Measurements from ENCODE around the gene TET3. TPM values are rescaled to one million over a fixed set of nuclear protein-coding genes. Genes with fewer than 3 reads are reported as not detected.
A peak's percentile ranks its signal among the peaks of the same experiment; 100 is the strongest.

Gene TET3
- total and polyA plus RNA-seq, 7 donors: 0.56 to 11.2 (median 3.2) TPM

GRCh38 chr2:74000666-74001065, 16.0 kb downstream of the TET3 start:
- Histone ChIP-seq H3K27me3 (ENCODE audit: insufficient read depth in 3 of 3, low read length in 2 of 3) (no peaks in the 10 kb centered on the region), H3K36me3 (ENCODE audit: insufficient read depth in 1 of 2, low read depth in 1 of 2) (no peaks in the 10 kb centered on the region), H3K4me1 (peaks cover 10% of the 10 kb centered on the region), H3K9me3 (no peaks in the 10 kb centered on the region), H3K27ac (no peak overlapping the region), H3K4me3 (no peak overlapping the region)
- TF ChIP-seq CTCF (IDR thresholded peaks at IDR 0.05): no peak
- ATAC-seq (no peak), DNase-seq (no peak)
- WGBS, 3 donors: 40 to 54% (median 50%) methylated on average over 5 of the region's 5 CpGs
- intact Hi-C loops (cut with DNase I): no loop called here

- no peak for TF ChIP-seq CTCF (IDR thresholded peaks at IDR 0.05)
- Histone ChIP-seq H3K9me3 (no peaks in the 10 kb centered on the region), H3K27ac (no peak overlapping the region), H3K36me3 (ENCODE audit: insufficient read depth in 1 of 2, low read depth in 1 of 2) (no peaks in the 10 kb centered on the region), H3K4me1 (peaks cover 10% of the 10 kb centered on the region), H3K27me3 (ENCODE audit: insufficient read depth in 3 of 3, low read length in 2 of 3) (no peaks in the 10 kb centered on the region), H3K4me3 (no peak overlapping the region)
- WGBS, 3 donors: 79 to 88% (median 82%) methylated on average over 4 of the region's 4 CpGs
- no peak for DNase-seq
- intact Hi-C loops (cut with DNase I): no loop called here
- peak in 1 of 4 donors; percentile 15 for ATAC-seq
These were observed 16.4 kb downstream of the TET3 start for GRCh38 chr2:74001121-74001520.

- Histone ChIP-seq H3K4me3 (peak overlapping the region; percentile 73), H3K9me3 (no peaks in the 10 kb centered on the region), H3K27me3 (ENCODE audit: insufficient read depth in 3 of 3, low read length in 2 of 3) (no peaks in the 10 kb centered on the region), H3K36me3 (ENCODE audit: insufficient read depth in 1 of 2, low read depth in 1 of 2) (no peaks in the 10 kb centered on the region), H3K4me1 (peaks cover 10% of the 10 kb centered on the region), H3K27ac (no peak overlapping the region)
- TF ChIP-seq CTCF (IDR thresholded peaks at IDR 0.05): no peak
- DNase-seq (no peak), ATAC-seq (peak in 3 of 4 donors; percentile 38 to 62 (median 42))
- intact Hi-C loops (cut with DNase I): no loop called here
- WGBS, 3 donors: 13 to 16% (median 14%) methylated on average over 16 to 24 of the region's 24 CpGs
These were observed 17.2 kb downstream of the TET3 start for GRCh38 chr2:74001781-74002504.

- Histone ChIP-seq H3K4me3 (peak overlapping the region; percentile 73), H3K36me3 (ENCODE audit: insufficient read depth in 1 of 2, low read depth in 1 of 2) (no peaks in the 10 kb centered on the region), H3K9me3 (no peaks in the 10 kb centered on the region), H3K27me3 (ENCODE audit: insufficient read depth in 3 of 3, low read length in 2 of 3) (no peaks in the 10 kb centered on the region), H3K4me1 (peaks cover 10% of the 10 kb centered on the region), H3K27ac (no peak overlapping the region)
- ATAC-seq: peak; percentile 95 to 98 (median 96)
- no peak for TF ChIP-seq CTCF (IDR thresholded peaks at IDR 0.05)
- 2 to 3% (median 3%) methylated on average over 36 to 68 of the region's 68 CpGs for WGBS, 3 donors
- intact Hi-C loops (cut with DNase I): no loop called here
- DNase-seq: peak; percentile 85 to 90
These were observed 18.1 kb downstream of the TET3 start for GRCh38 chr2:74002505-74003421.

All from psoas muscle (tissue), 8 donors.